GM21447 (cell line): ENCODE measurements around the gene TEX35.
A peak's percentile ranks its signal among the peaks of the same experiment; 100 is the strongest.
"Not testable (repeated sequence)": the region's sequence is repeated elsewhere in the genome, so short reads cannot be mapped to it uniquely, and the experiment has no call there.

Experiments used
- ATAC-seq: cut with Tn5 transposase; IDR thresholded peaks from one replicate; pipeline ENCODE4 v1.9.1; 2021; ENCODE audit not compliant: unreplicated experiment

The TEX35 gene

GRCh38 chr1:178540646-178541045 lies 27.7 kb downstream of the TEX35 start:
- ATAC-seq: no peak

- no peak for ATAC-seq
These were observed 28.5 kb downstream of the TEX35 start for GRCh38 chr1:178541379-178541778.

GRCh38 chr1:178541829-178542553 lies 29.1 kb downstream of the TEX35 start:
- peak; percentile 61 for ATAC-seq

GRCh38 chr1:178542554-178543289 lies 29.8 kb downstream of the TEX35 start:
- peak; percentile 71 for ATAC-seq

- peak; percentile 42 for ATAC-seq
These were observed 30.3 kb downstream of the TEX35 start for GRCh38 chr1:178543290-178543607.

- ATAC-seq: no peak
These were observed 31.6 kb downstream of the TEX35 start for GRCh38 chr1:178544531-178544930.

- ATAC-seq: no peak
These were observed 35.2 kb downstream of the TEX35 start for GRCh38 chr1:178548108-178548507.

- ATAC-seq: no peak
These were observed 38.4 kb downstream of the TEX35 start for GRCh38 chr1:178551307-178551706.

- no peak for ATAC-seq
These were observed 39.0 kb downstream of the TEX35 start for GRCh38 chr1:178551940-178552339.

GRCh38 chr1:178552856-178553255 lies 39.9 kb downstream of the TEX35 start:
- ATAC-seq: no peak

- ATAC-seq: not testable (repeated sequence)
These were observed 41.4 kb downstream of the TEX35 start for GRCh38 chr1:178554351-178554750.

GRCh38 chr1:178555613-178556012 lies 42.7 kb downstream of the TEX35 start:
- ATAC-seq: not testable (repeated sequence)

- ATAC-seq: not testable (repeated sequence)
These were observed 45.9 kb downstream of the TEX35 start for GRCh38 chr1:178558816-178559215.

GRCh38 chr1:178560871-178561376 lies 48.0 kb downstream of the TEX35 start:
- ATAC-seq: no peak

- ATAC-seq: no peak
These were observed 50.4 kb downstream of the TEX35 start for GRCh38 chr1:178563099-178563820.

- ATAC-seq: no peak
These were observed 51.3 kb downstream of the TEX35 start for GRCh38 chr1:178564086-178564782.

GRCh38 chr1:178564783-178565180 lies 51.9 kb downstream of the TEX35 start:
- ATAC-seq: no peak

GRCh38 chr1:178565586-178565985 lies 52.7 kb downstream of the TEX35 start:
- no peak for ATAC-seq

GRCh38 chr1:178566187-178566586 lies 53.3 kb downstream of the TEX35 start:
- ATAC-seq: peak; percentile 82

GRCh38 chr1:178571807-178572206 lies 58.9 kb downstream of the TEX35 start:
- ATAC-seq: no peak
